ENCODE data around the gene SLCO4A1. TPM values are rescaled to one million over a fixed set of nuclear protein-coding genes. Genes with fewer than 3 reads are reported as not detected.

SLCO4A1 gene
- total and polyA plus RNA-seq, 9 of the 15 experiments (the other 6 are each of a cell fraction or from before 2014, with no cell fraction given) = 1.6 to 21.9 (median 12.8) TPM

DNA sequence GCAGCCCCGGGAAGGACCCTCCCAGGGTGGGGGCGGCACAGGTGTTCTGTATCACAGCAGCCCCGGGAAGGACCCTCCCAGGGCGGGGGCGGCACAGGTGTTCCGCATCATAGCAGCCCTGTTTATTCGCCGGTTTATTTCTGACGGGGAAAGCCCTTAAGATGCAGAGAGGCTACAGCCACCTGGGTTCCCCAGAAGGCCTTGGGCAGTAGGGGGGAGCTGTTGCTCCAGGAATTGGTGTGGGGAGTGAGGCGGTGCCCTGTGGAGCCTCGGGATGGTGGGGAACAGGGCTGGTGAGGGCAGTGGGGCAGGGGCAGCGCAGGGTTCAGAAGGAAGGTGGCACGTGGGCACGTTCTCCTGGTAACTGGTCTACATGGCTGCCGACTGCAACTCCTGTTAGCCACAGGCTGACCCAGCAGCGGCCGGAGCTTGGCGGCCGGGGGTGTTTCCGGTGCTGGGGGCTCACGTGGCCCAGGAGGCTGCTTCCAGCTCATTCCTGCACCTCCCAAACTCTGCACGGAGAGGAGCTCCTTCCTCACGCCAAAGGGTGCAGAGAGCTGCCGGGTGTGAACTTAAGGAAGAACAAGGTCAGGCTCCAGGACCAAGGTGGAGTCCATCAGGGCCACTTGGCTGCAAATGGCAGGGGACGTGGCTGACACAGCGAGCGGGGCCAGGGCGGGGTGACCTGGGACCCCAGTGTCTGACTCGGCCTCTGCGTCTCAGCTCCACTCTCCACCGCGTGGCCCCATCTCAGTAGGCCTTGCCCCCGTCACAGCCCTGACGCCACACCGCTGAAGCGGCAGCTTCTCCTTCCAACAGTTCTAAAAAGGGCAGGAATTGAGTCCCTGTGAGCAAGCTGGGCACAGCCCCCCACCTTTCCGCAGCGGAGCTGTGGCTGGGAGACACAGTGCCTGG, 13.2 kb downstream of the SLCO4A1 start (continued):
- no peak for TF ChIP-seq PHF21A (IDR thresholded peaks at IDR 0.05; ENCODE audit: borderline replicate concordance, low read depth)
- no peak for TF ChIP-seq NRF1 (conservative IDR thresholded peaks at IDR 0.05 in 1 of 2, IDR thresholded peaks at IDR 0.05 in 1 of 2)
- TF ChIP-seq ZBTB17 (CRISPR knock-in tag; IDR thresholded peaks at IDR 0.05) = no peak
- no peak for TF ChIP-seq PHF20 (IDR thresholded peaks at IDR 0.05; ENCODE audit: partially characterized antibody)
- TF ChIP-seq FOXP4 (CRISPR knock-in tag; IDR thresholded peaks at IDR 0.05; ENCODE audit: borderline replicate concordance) = no peak
- TF ChIP-seq RNF219 (CRISPR knock-in tag; IDR thresholded peaks at IDR 0.05) = no peak

All from K562 (cell line).